ENCODE data around the gene FBXL15. TPM values are rescaled to one million over a fixed set of nuclear protein-coding genes. Genes with fewer than 3 reads are reported as not detected.

Gene FBXL15
- total and polyA plus RNA-seq, 9 of the 15 experiments (the other 6 are each of a cell fraction or from before 2014, with no cell fraction given), result 0.08 to 25.9 (median 3.5) TPM

DNA sequence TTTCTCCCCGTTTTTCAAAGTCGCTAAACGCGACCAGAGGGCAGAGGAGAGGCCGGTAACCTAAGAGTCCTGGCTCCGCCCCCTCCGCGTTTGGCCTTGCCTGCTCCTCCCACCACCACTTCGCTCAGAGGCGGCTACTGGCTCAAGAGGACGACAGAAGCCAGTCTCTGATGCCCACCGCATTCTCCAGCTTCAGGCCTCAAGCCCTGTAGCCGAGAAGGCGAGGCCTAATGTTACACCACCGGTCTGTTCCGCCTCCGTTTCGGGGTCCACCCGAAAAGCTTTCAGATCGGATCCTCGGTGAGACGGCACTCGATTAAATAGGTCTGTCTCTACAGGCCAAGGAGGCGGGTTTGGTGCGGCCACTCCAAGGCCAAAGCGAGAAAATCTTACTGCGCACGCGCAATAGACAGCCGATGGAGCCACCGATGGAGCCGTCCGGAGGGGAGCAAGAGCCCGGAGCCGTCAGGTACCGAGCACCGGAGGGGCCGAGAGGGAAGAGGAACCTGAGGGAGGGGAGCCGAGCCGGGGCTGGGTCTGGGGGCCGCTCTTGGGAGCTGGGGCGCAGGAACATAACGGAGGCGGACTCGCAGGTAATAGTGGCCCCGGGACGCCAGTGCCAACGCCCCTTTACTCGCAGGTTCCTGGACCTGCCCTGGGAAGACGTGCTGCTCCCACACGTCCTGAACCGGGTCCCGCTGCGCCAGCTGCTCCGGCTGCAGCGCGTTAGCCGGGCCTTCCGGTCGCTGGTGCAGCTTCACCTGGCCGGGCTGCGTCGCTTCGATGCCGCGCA is at the start of gene FBXL15 (continued):
- TF ChIP-seq, protein P1, sequence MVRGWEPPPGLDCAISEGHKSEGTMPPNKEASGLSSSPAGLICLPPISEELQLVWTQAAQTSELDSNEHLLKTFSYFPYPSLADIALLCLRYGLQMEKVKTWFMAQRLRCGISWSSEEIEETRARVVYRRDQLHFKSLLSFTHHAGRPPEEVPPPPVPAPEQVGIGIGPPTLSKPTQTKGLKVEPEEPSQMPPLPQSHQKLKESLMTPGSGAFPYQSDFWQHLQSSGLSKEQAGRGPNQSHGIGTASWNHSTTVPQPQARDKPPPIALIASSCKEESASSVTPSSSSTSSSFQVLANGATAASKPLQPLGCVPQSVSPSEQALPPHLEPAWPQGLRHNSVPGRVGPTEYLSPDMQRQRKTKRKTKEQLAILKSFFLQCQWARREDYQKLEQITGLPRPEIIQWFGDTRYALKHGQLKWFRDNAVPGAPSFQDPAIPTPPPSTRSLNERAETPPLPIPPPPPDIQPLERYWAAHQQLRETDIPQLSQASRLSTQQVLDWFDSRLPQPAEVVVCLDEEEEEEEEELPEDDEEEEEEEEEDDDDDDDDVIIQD (CRISPR knock-in tag; IDR thresholded peaks at IDR 0.05), result no peak
- TF ChIP-seq MAFK (IDR thresholded peaks at IDR 0.05; ENCODE audit: low read length) (no peak), ATF1 (CRISPR knock-in tag; IDR thresholded peaks at IDR 0.05) (no peak), ATF1 (tag; IDR thresholded peaks at IDR 0.05) (peak; percentile 61; the same call in 1 of the 2 replicates), DIDO1 (tag; IDR thresholded peaks at IDR 0.05; ENCODE audit: low read depth) (peak; percentile 79), PML (IDR thresholded peaks at IDR 0.05; ENCODE audit: low read length) (peak; percentile 26; the same call in 1 of the 2 replicates), SAFB (IDR thresholded peaks at IDR 0.05; ENCODE audit: borderline replicate concordance, low read depth, low read length) (no peak), ERF (CRISPR knock-in tag; IDR thresholded peaks at IDR 0.05) (no peak), CREB3 (tag; conservative IDR thresholded peaks at IDR 0.05; ENCODE audit: low read depth) (no peak), GTF2E2 (tag; IDR thresholded peaks at IDR 0.05) (no peak), MBD2 (IDR thresholded peaks at IDR 0.05; ENCODE audit: borderline replicate concordance, low read depth) (no peak; the same call in 1 of the 2 replicates), BRD9 (IDR thresholded peaks at IDR 0.05; ENCODE audit: low read depth, partially characterized antibody) (no peak), ZFP30 (CRISPR knock-in tag; IDR thresholded peaks at IDR 0.05; ENCODE audit: borderline replicate concordance) (no peak), ETS1 (conservative IDR thresholded peaks at IDR 0.05; ENCODE audit: control insufficient read depth, low read depth, low read length) (0 out of 2 replicates have a peak, but pooled peaks have one; percentile 47)
- TF ChIP-seq, protein P2, sequence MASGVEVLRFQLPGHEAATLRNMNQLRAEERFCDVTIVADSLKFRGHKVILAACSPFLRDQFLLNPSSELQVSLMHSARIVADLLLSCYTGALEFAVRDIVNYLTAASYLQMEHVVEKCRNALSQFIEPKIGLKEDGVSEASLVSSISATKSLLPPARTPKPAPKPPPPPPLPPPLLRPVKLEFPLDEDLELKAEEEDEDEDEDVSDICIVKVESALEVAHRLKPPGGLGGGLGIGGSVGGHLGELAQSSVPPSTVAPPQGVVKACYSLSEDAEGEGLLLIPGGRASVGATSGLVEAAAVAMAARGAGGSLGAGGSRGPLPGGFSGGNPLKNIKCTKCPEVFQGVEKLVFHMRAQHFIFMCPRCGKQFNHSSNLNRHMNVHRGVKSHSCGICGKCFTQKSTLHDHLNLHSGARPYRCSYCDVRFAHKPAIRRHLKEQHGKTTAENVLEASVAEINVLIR (CRISPR knock-in tag; IDR thresholded peaks at IDR 0.05), result no peak
- TF ChIP-seq, protein P3, sequence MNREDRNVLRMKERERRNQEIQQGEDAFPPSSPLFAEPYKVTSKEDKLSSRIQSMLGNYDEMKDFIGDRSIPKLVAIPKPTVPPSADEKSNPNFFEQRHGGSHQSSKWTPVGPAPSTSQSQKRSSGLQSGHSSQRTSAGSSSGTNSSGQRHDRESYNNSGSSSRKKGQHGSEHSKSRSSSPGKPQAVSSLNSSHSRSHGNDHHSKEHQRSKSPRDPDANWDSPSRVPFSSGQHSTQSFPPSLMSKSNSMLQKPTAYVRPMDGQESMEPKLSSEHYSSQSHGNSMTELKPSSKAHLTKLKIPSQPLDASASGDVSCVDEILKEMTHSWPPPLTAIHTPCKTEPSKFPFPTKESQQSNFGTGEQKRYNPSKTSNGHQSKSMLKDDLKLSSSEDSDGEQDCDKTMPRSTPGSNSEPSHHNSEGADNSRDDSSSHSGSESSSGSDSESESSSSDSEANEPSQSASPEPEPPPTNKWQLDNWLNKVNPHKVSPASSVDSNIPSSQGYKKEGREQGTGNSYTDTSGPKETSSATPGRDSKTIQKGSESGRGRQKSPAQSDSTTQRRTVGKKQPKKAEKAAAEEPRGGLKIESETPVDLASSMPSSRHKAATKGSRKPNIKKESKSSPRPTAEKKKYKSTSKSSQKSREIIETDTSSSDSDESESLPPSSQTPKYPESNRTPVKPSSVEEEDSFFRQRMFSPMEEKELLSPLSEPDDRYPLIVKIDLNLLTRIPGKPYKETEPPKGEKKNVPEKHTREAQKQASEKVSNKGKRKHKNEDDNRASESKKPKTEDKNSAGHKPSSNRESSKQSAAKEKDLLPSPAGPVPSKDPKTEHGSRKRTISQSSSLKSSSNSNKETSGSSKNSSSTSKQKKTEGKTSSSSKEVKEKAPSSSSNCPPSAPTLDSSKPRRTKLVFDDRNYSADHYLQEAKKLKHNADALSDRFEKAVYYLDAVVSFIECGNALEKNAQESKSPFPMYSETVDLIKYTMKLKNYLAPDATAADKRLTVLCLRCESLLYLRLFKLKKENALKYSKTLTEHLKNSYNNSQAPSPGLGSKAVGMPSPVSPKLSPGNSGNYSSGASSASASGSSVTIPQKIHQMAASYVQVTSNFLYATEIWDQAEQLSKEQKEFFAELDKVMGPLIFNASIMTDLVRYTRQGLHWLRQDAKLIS (CRISPR knock-in tag; IDR thresholded peaks at IDR 0.05), result peak; percentile 75; the same call in 1 of the 2 replicates
- TF ChIP-seq, protein P4, sequence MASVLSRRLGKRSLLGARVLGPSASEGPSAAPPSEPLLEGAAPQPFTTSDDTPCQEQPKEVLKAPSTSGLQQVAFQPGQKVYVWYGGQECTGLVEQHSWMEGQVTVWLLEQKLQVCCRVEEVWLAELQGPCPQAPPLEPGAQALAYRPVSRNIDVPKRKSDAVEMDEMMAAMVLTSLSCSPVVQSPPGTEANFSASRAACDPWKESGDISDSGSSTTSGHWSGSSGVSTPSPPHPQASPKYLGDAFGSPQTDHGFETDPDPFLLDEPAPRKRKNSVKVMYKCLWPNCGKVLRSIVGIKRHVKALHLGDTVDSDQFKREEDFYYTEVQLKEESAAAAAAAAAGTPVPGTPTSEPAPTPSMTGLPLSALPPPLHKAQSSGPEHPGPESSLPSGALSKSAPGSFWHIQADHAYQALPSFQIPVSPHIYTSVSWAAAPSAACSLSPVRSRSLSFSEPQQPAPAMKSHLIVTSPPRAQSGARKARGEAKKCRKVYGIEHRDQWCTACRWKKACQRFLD (CRISPR knock-in tag; IDR thresholded peaks at IDR 0.05), result no peak
